Eye (tissue), 1 donor: Measurements from ENCODE around the gene AMIGO2.
A peak's percentile ranks its signal among the peaks of the same experiment; 100 is the strongest.

ENCODE experiments used
- DNase-seq: peaks from one replicate; pipeline ENCODE4 v3.0.0-alpha.2; 2015

The AMIGO2 gene

GRCh38 chr12:47032644-47033043, 47.1 kb downstream of the AMIGO2 start:
- peak; percentile 83 for DNase-seq

DNA sequence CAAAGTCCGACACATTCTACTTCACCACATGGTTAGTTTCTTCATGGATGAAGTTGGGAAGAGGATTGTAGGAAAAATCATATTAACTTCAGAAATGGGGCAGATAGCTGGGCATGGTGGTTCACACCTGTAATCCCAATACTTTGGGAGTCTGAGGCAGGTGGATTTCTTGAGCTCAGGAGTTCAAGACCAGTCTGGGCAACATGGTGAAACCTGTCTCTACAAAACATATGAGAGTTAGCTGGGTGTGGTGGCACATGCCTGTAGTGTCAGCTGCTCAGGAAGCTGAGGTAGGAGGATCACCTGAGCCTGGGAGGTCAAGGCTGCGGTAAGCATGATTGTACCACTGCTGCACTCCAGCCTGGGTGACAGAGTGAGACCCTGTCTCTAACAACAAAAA, 49.9 kb downstream of the AMIGO2 start:
- DNase-seq = no peak

GRCh38 chr12:47028981-47029708, 50.6 kb downstream of the AMIGO2 start:
- DNase-seq = no peak

DNA sequence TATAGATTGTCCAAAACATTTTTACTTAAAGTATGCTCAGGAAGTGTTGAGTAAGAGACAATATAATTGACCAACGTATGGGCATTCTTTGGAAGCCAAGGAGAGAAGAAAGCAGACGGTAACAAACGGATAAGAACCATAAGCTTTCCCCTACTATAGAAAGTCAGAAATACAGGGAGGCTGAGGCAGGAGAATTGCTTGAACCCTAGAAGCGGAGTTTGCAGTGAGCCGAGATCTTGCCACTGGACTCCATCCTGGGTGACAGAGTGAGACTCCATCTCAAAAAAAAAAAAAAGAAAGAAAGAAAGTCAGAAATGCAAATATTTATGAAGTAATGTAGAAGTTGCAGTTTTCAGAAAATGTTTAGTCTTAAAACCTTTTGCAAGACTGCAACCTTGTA, 51.6 kb downstream of the AMIGO2 start:
- no peak for DNase-seq
